Activated naive CD4-positive, alpha-beta T cell treated with anti-CD3 and anti-CD28 coated beads, Interleukin-2, amount 50 U/mL, for 16 hours (primary cell): ENCODE data around the gene SKI.
"Not testable (repeated sequence)": the region's sequence is repeated elsewhere in the genome, so short reads cannot be mapped to it uniquely, and the experiment has no call there.

ENCODE experiments used
- DNase-seq: peaks from one replicate; pipeline ENCODE4 v3.0.0-alpha.2; 2020

The SKI gene

DNA sequence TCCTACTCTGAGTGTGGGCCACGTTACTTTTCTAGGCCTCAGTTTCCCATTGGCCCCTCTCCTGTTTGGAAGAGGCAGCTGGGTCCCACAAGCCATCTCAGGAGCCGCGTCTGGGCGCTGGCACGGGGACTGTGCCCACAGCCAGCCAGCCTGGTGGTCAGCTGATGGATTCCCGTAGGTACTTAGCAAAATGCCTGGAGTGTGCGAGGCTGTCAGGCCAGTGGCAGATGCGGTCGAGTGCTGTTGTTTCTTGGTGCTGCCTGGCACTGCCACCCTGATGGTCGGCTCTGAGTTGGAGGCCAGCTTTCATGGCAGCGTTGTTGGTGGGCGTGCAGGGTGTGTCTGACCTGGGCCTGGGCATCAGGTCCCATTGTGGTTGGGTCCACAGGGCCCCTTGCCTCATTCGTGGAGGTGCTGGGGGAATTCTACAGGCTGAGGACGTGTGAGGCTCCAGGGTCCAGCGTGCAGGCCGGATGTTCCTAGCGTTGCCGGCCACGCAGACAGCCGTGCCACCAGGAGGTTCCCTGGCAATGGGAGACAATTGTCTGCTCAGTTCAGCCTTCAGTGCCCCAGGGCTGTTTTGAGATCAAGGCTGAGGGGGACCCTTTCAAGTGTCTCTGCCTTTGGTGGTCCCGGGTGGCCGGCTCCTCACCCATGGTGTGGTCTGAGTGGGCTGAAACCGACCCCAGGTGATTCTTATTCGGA is 20.9 kb downstream of the SKI start:
- DNase-seq = no peak

DNA sequence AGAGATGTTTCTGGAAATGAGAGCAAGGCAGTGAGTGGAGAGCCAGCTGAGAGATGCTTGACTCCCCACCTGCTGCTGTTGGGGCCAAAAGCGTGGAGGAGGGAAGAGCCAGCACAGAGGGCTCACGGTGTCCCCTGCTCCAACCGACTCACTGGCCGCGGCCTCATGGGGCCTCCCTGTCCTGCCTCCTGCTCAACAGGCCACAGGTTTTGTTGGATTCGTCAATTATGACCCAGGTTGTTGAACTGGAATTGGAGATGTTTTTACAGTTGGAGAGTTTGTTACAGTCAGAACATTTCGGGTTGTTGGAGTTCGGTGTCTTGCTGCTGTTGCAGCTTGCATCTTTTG is 21.4 kb downstream of the SKI start:
- no peak for DNase-seq

DNA sequence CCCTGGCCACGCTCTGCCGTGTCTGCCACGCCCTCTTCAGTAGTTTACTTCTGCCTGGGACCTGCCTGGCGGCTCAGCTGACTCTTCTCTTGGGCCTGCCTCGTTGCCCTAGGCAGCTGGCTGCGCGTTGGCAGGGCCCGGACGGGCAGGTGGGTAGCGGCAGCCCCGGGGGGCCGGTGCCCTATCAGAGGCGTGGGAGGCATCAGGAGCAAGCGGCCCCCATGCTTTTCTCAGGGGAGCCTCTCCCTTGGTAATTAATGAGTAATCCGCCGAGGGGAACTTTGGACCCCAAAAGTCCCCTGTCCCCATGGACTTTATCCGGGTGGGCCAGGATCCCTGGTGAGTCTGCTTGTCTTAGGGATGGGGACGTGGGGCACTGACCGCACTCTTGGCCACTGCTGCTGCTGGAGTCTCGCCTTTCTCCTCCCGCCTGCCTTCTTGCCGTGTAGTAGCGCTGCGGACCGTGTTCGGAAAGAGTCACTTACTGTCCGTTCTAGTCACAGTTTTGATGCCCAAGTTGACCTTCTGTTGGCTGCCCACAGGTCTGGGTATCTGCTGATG is 22.7 kb downstream of the SKI start:
- no peak for DNase-seq

DNA sequence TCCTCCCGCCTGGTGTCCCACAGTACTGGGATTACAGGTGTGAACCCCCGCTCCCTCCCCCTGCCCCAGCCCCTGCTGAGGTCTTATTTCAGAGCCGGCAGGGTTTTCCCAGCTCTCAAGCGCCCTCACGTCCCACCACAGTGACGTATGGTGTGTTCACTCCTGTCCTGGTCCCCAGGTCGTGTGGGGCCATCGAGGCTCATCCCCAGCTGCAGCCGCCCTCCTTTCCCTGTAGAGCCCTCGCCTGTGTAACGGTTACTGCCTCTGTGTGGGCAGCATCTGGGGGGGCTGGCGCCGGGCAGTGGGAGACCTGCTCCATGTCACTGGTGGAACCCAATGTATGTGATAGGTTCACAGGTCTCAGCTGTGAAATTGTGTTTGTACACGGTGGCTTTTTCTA is 23.2 kb downstream of the SKI start:
- no peak for DNase-seq

DNA sequence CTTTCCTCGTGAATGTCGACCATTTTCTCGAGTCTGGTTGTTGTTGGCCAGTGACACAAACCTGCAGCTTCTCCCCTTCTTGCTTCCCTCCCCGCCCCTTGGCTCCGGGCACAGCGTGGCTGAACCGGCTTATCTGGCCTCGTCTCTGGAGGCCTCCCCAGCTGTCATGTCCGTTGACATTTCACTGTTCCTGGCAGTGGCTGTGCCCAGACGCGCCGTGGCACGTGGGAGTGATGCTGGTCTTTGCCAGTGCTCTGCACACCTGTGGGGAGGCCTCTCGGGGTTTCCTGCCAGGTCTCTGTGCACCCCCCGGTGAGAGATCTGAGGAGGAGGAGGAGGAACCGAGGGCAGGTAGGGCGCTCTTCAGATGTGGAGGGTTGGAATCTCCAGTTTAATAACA is 23.7 kb downstream of the SKI start:
- no peak for DNase-seq

DNA sequence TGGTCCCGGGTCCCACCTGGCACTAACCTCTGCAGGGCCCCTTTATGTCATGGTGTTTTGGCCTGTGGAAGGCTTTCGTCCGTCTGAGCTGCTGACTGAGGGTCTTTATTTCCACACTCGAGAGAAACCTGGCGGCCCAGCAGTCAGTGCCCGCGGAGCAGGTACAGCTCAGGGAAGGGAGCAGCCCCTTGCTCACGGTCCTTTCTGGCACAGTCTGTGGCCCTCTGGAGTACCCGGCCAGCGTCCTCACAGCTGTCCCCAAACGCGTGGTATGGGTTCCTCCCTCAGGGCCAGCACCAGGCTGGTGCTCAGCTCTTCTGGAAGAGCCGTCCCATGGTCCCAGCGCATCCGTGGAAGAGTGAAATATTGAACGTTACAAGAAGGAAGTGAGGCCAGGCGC is 24.3 kb downstream of the SKI start:
- DNase-seq = no peak

DNA sequence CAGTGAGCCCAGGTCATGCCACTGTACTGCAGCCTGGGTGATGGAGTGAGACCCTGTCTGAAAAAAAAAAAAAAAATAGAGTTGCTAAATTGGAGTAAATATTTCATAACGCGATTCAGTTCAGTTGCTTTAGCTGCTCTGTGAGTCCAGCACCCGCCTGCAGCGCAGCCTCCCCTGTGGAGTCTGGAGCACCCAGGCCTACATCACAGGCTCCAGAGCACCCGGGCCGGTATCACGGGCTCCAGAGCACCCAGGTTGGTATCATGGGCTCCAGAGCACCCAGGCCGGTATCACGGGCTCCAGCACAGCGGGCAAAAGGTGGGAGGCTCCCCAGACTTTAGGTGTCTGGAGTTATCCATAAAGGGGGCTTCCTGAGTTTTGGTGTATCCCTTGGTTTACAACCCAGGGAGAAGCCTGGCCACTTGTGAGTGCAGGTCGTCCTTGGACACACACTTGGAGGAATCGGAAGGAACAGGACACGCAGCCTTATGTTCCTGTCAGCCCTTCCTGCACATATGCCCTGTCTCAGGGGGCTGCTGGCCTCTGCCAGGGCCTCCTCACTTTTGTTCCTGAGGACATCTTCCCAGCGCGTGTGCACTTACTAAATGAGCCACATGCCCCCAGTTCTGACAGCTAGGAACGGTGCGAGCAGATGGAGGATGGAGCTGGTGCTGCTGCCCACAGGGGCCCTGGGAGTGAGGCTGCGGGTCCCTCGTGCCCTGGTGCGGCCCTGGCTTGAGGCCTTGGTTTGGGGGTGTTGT is 25.1 kb downstream of the SKI start:
- no peak for DNase-seq

DNA sequence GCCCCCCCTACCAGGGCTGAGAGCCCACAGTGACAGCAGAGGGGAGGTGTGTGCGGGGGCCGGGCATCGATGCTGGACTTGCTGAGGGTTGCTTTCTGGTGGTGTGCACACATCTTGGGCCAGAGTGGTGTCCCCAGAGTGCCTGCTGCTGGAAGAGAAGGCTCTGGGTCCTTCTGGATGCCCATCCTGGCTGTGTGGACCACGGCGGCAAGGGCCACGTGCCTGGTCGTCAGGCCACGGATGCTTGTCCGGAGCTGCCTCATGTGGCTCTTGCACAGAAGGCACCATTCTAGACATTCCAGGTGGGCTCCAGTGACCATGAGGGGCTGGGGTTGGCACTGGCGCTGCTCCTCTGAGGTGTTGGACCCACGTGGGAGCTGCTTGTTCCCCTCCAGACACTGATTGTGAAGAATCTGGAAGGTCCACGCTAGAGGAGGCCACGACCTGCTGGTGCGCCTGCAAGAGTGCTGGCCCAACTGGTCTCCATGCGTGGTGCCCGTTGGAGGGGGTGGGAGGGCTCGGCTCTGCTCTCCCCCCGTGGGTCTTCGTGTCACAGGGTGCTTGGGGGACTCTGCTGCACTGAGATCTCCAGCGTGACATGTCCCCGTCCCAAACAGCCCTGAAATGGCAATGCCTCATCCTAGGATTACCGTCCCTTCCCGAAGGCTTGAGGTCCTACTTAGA is 25.8 kb downstream of the SKI start:
- no peak for DNase-seq

DNA sequence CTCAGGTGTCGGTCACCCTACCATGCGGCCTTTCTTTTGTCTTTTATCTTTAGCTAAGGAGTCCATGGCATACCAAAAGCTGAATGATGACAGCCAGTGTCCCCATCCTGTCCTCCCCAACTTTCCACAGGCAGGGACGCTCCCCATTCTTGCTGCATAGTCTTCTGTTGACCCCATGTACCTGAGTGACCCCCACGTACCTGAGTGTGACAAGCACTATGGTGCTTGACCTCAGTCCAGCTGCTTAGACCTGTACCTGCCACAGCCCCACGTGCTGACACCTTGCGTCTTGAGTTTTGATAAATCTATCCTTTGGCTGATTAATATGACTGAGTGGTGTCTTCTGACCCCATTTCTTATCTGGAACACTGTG is 26.9 kb downstream of the SKI start:
- no peak for DNase-seq

DNA sequence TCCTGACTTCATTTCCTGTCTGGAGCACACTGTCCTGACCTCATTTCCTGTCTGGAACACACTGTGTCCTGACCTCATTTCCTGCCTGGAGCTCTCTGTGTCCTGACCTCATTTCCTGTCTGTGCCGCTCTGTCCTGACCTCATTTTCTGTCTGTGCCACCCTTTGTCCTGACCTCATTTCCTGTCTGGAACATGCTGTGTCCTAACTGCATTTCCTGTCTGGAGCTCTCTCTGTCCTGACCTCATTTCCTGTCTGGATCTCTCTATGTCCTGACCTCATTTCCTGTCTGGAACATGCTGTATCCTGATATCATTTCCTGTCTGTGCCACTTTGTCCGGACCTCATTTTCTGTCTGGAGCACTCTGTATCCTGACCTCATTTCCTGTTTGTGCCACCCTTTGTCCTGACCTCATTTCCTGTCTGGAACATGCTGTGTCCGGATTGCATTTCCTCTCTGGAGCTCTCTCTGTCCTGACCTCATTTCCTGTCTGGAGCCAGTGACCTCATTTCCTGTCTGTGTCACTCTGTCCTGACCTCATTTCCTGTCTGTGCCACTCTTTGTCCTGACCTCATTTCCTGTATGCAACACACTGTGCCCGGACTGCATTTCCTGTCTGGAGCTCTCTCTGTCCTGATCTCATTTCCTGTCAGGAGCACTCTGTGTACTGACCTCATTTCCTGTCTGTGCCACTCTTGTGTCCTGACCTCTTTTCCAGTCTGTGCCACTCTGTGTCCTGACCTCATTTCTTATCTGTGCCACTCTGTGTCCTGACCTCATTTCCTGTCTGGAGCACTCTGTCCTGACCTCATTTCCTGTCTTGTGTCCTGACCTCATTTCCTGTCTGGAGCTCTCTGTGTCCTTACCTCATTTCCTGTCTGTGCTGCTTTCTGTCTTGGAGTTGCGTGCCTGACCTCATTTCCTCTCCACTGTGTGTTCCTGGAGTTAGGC is 27.6 kb downstream of the SKI start:
- peak; percentile 65 for DNase-seq

DNA sequence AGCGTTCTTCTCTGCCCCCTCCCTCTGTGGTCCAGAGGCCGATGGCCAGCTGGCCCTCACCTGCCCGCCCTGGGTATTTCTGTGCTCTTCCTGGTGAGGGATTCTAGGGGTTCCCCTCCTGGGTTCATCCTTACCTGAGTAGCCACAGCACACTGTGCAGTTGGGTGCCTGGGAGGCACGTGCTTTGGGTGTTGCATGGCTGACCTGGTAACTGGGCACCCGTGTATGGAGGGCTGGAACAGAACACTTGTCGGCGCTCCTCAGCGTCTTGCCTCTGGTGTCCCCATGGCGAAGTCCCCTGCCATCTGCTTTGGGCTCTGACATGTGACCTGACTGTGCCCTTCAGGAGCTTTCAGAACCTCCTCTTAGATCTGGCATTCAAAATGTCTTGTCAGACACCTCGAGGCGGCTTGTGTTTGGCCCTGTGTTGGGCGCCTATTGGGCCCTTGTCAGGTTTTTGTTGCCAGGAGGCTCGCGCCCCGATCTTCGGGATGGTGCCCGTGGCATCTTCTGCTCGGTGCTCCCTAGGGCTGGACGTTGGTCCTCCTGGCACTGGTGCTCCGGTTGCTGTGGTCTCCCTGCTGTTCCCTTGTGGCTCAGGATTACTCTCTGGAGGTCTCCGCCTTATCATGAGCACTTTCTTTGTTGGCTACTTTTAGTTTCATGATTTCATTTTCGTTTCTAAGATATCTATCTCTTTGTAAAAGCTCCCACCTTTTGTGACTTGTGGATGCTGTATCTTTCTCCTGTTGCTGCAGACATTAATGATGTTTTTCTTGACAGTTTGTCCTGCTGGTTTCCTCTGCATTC is 28.5 kb downstream of the SKI start:
- no peak for DNase-seq

DNA sequence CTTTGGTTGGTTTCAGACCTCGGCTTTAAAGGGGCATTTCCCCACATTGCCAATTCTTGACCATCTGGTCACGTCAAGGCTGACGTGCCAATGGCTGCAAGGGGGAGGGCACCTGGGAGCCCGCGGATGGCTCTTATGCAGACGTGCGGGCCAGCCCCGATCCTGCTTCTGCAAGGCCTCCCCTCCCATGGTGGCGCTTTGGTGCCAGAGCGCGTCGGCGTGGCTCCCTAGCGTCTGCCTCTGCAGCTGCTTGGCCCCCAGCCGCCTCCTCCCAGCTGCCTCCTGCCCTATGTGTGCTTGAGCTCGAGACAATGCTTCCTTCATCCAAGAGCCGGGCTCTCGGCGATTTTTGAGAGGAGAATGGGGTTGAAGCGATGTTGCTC is 29.1 kb downstream of the SKI start:
- no peak for DNase-seq

DNA sequence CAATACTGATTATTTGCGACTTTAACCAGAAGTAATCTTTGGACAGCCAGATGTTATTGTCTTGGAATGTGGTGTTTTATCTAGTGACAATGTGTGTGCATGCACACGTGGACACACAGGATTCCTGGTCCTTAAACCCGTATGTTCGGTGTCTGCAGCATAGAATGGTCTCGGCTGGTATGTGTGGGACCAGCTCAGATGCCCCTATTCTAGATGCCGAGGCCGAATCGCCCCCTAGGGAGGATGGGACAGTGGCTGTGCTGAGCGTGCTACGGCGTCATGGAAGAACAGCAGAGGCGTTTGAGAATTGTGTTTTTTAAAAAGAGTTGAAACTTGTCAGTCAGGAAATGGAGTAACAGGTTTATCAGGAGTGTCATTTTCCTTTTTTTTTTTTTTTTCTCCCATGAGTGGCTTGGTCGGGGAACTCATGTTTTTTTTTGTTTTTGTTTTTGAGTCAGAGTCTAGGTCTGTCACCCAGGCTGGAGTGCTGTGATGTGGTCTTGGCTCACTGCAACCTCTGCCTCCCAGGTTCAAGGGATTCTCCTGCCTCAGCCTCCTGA is 30.1 kb downstream of the SKI start:
- DNase-seq = no peak

DNA sequence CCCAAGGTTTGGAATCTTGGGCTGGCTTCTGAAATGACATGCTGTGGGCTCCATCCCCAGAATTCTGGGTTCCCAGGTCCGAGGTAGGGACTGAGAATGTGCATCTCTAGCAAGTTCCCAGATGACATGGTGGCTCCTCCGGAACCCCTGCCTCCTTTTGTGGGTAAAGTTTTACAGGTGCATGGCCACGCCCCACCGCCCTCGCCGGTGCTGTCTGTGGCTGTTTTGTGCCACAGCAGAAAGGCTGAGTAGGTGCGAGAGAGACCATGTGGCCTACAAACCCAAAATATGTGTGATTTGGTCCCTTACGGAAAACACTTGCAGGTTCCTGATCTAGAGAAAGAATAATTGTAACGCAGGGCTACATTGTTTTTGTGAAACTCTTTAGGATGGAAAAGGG is 30.9 kb downstream of the SKI start:
- DNase-seq = peak; percentile 68

DNA sequence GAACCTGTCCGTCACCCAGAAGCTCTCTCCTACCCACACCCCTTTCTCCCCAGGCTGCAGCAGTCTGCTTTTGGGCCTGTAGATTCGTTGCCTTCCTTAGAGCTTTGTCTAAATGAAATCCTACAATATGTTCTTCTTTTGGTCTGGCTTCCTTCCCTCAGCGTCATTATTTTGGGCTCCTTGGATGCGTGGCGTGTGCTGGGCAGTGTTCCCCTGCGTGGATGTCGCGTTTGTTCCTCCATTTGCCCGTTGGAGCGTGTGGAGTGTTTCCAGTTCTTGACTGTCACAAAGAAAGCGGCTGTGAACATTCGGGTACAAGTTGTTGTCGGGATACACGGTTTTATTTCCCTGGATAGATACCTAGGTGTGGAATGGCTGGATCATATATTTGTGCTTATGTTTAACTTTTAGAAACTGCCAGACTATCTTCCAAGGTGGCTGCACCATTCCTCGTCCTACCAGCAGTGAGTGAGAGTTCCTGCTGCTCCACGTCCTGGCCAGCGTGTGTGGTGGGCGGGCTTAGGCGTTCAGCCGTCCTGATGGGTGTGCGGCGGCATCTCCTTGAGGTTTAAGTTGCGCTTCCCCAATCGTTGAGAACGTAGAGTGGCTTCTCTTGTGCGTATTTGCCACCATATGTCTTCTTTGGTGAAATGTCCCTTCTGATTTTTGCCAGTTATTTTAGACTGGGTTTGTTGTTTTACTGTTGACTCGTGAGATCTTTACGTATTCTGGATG is 31.7 kb downstream of the SKI start:
- DNase-seq = no peak

DNA sequence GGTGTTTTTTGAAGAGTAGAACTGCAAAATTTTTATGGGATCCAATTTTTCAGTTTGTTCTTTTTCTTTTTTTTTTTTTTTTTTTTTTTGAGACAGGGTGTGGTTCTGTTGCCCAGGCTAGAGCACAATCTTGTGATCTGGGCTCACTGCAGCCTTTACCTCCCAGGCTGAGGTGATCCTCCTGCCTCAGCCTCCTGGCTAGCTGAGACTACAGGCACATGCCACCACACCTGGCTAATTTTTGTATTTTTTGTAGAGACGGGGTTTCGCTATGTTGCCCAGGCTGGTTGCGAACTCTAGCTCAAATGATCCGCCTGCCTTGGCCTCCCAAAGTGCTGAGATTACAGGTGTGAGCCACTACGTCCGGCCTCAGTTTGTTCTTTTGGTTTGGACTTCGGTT is 32.4 kb downstream of the SKI start:
- not testable (repeated sequence) for DNase-seq

DNA sequence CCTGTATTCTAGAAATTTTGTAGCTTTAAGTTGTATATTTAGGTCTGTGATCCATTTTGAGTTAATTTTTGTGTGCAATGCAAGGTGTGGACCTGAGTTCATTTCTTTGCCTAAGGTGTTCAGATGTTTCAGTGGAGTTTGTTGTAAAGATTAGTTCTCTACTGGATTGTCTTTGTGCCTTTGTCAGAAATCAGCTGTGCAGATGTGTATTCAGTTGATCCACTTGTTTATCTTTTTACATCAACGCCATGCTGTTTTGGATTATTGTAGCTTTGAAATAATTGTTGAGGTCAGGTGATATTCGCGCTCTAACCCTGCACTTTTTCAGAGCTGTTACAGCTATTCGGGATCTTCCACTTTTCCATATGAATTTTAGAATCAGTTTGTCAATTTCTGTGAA is 32.8 kb downstream of the SKI start:
- no peak for DNase-seq

DNA sequence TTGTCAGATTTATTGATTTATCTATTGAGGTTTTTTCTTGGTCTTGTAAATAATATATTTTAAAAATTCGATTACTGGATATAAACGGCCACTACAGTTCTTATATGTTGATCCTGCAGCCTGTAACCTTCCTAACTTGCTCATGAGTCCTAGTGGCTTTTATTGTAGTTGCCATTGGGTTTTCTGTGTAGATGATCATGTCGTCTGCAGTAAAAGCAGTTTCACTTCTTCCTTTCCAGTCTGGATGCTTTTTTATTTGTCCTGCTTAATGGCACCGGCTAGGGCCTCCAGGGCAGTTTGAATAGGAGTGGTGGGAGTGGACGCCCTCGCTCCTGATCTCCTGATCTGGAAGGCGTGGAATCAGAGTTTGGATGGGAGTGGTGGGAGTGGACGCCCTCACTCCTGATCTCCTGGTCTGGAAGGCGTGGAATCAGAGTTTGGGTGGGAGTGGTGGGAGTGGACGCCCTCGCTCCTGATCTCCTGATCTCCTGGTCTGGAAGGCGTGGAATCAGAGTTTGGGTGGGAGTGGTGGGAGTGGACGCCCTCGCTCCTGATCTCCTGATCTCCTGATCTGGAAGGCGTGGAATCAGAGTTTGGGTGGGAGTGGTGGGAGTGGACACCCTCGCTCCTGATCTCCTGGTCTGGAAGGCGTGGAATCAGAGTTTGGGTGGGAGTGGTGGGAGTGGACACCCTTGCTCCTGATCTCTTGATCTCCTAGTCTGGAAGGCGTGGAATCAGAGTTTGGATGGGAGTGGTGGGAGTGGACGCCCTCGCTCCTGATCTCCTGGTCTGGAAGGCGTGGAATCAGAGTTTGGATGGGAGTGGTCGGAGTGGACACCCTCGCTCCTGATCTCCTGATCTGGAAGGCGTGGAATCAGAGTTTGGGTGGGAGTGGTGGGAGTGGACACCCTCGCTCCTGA is 33.6 kb downstream of the SKI start:
- DNase-seq = not testable (repeated sequence)

DNA sequence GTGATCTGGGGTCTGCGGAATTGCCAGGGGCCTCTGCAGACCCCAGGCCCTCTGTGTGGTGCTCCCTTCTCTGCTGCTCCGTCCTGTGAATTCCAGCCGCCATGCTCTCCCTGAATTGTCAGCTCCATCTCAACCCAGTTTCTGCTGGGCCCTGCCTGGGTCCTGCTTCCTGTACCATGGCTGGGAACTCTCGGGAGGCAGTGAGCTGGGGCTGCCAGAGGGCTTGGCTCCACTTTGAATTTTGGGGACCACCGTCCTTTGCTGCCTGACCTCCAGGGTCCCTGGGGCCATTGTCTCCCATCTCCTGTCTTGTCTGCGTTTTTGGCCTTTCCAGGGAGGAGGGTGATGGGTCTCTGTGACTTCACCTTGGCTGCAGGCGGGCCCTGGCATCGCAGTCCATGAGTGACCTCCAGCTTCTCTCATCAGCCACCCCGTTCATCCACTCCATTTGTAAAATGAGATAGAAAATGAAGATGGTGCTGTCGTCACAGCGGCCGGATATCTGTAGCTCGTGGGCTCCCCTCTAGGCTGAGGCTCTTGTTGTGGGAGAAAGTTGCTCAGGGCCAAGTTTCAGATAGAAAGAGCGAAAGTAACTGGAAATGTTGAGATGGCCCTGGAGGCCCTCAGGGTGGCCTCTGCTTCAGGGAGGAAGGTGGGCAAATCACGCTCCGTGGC is 38.3 kb downstream of the SKI start:
- no peak for DNase-seq
